ENCODE data around the gene GPR158.

GRCh38 chr10:25334445-25334844 lies 159.6 kb downstream of the GPR158 start:
- TF ChIP-seq EP300 (IDR thresholded peaks at IDR 0.05) (no peak), CTCF (IDR thresholded peaks at IDR 0.05) (no peak)
